ENCODE results near the gene CHID1.

Gene CHID1

GRCh38 chr11:954392-955153 lies 44.0 kb upstream of the CHID1 start:
- Histone ChIP-seq H3K27ac (no peak overlapping the region), H3K4me3 (no peak overlapping the region)
- DNase-seq (ENCODE audit: low spot score) = no peak
- no peak for TF ChIP-seq CTCF (IDR thresholded peaks at IDR 0.05)

GRCh38 chr11:953512-953911 lies 42.9 kb upstream of the CHID1 start:
- DNase-seq (ENCODE audit: low spot score) = no peak
- Histone ChIP-seq H3K4me3 (no peak overlapping the region), H3K27ac (no peak overlapping the region)
- no peak for TF ChIP-seq CTCF (IDR thresholded peaks at IDR 0.05)

GRCh38 chr11:952406-953385 lies 42.1 kb upstream of the CHID1 start:
- no peak overlapping the region for H3K4me3 ChIP-seq
- no peak for DNase-seq (ENCODE audit: low spot score)
- no peak overlapping the region for H3K27ac ChIP-seq

GRCh38 chr11:951507-951906 lies 40.9 kb upstream of the CHID1 start:
- Histone ChIP-seq H3K27ac (no peak overlapping the region), H3K4me3 (no peak overlapping the region)
- TF ChIP-seq CTCF (IDR thresholded peaks at IDR 0.05) = no peak
- DNase-seq (ENCODE audit: low spot score) = no peak

More at GRCh38 chr11:952406-953385, 42.1 kb upstream of the CHID1 start:
- TF ChIP-seq CTCF (IDR thresholded peaks at IDR 0.05) = no peak

GRCh38 chr11:947744-948143 lies 37.1 kb upstream of the CHID1 start:
- no peak for DNase-seq (ENCODE audit: low spot score)
- TF ChIP-seq CTCF (IDR thresholded peaks at IDR 0.05) = no peak
- no peak overlapping the region for H3K4me3 ChIP-seq
- no peak overlapping the region for H3K27ac ChIP-seq

GRCh38 chr11:945986-946385 lies 35.4 kb upstream of the CHID1 start:
- TF ChIP-seq CTCF (IDR thresholded peaks at IDR 0.05) = no peak
- DNase-seq (ENCODE audit: low spot score) = no peak
- no peak overlapping the region for H3K4me3 ChIP-seq
- no peak overlapping the region for H3K27ac ChIP-seq
